GM19193 (cell line): ENCODE measurements around the gene FAM3C.

ENCODE experiments used
- POLR2A ChIP-seq: IDR thresholded peaks from 4 replicates; pipeline ENCODE4 v1.6.1; 2011; ENCODE audit not compliant: insufficient read depth, insufficient read length; ENCODE audit errors: extremely low read depth

FAM3C gene

GRCh38 chr7:121303422-121304101 lies 92.5 kb downstream of the FAM3C start:
- TF ChIP-seq POLR2A: no peak

GRCh38 chr7:121302214-121302745 lies 93.8 kb downstream of the FAM3C start:
- no peak for TF ChIP-seq POLR2A

GRCh38 chr7:121301446-121302213 lies 94.5 kb downstream of the FAM3C start:
- no peak for TF ChIP-seq POLR2A

GRCh38 chr7:121300685-121301420 lies 95.3 kb downstream of the FAM3C start:
- no peak for TF ChIP-seq POLR2A
